AG04450 (cell line): Measurements from ENCODE around the gene LCNL1. TPM values are rescaled to one million over a fixed set of nuclear protein-coding genes. Genes with fewer than 3 reads are reported as not detected.

ENCODE experiments used
- CTCF ChIA-PET: fragments of 300-600, 350-600 bp; formaldehyde crosslinking; extraction: SDS; loops from one replicate; lab custom pipeline; 2022; ENCODE audit warnings: antibody characterized with exemption, inconsistent platforms; lab: Charles Lee
- POLR2A ChIA-PET: fragments of 350-600 bp; formaldehyde crosslinking; extraction: SDS; loops from one replicate; lab custom pipeline; 2021; ENCODE audit warnings: antibody characterized with exemption, inconsistent platforms; lab: Yijun Ruan, JAX
- DNase-seq: peaks from one replicate; pipeline ENCODE4 v3.0.0-alpha.2; 2011; ENCODE audit warnings: low read depth, low spot score
- H3K27ac ChIP-seq: one replicate; pipeline ENCODE4 v1.5.1; 2012; ENCODE audit warnings: low read depth, low read length, control low read depth
- H3K27me3 ChIP-seq: one replicate; pipeline ENCODE4 v1.6.0; 2012; ENCODE audit warnings: low read length; ENCODE audit not compliant: control insufficient read depth, insufficient read depth
- H3K4me3 ChIP-seq: 2 replicates; pipeline ENCODE4 v1.5.1; 2011; ENCODE audit warnings: mild to moderate bottlenecking, low read depth, low read length, control low read depth
- H3K9me3 ChIP-seq: 2 replicates; pipeline ENCODE4 v1.5.1; 2012; ENCODE audit warnings: low read length; ENCODE audit not compliant: control insufficient read depth, insufficient read depth
- CTCF ChIP-seq: IDR thresholded peaks from 2 replicates; pipeline ENCODE4 v1.5.1; 2011; ENCODE audit warnings: low read depth, low read length, control low read depth, inconsistent platforms
- polyA plus RNA-seq: library from polyadenylated mRNA; depleted of rRNA; stranded (reverse); fragments of >200 nt; gene quantifications from 2 replicates; pipeline ENCODE4 v1.2.3, GENCODE V29; 2011

Gene LCNL1
- polyA plus RNA-seq, 1 experiment = 1.5 TPM

GRCh38 chr9:136950656-136951276, 32.0 kb upstream of the LCNL1 start:
- Histone ChIP-seq H3K4me3 (peak overlapping the region; percentile 65), H3K27ac (no peak overlapping the region), H3K9me3 (no peaks in the 10 kb centered on the region; the same call in 1 of the 2 replicates), H3K27me3 (peaks cover 3% of the 10 kb centered on the region)
- ChIA-PET CTCF (no interaction called here), POLR2A (no interaction called here)
- no peak for TF ChIP-seq CTCF
- DNase-seq = no peak

GRCh38 chr9:136951541-136952320, 31.1 kb upstream of the LCNL1 start, which contains the start of gene LCN12:
TSS of gene LCN12 (plus strand) at chr9:136952273. CDS start at chr9:136952328, 55 bp downstream.
- ChIA-PET CTCF (interaction anchor here (1.4 kb wide), 1 partner anchor 84 kb away, joined by 6 read pairs; no protein-coding TSS in a partner anchor), POLR2A (no interaction called here)

GRCh38 chr9:136952321-136952850, 30.4 kb upstream of the LCNL1 start:
- no peak for DNase-seq
- ChIA-PET CTCF (interaction anchor here (1.4 kb wide), 1 partner anchor 83 kb away, joined by 6 read pairs; no protein-coding TSS in a partner anchor), POLR2A (no interaction called here)
- TF ChIP-seq CTCF = no peak
- H3K27ac ChIP-seq = no peak overlapping the region
- H3K27me3 ChIP-seq = peaks cover 8% of the 10 kb centered on the region
- H3K9me3 ChIP-seq = no peaks in the 10 kb centered on the region; the same call in 1 of the 2 replicates
- H3K4me3 ChIP-seq = no peak overlapping the region

More at GRCh38 chr9:136951541-136952320, 31.1 kb upstream of the LCNL1 start, which contains the start of gene LCN12:
- no peak for TF ChIP-seq CTCF
- no peak within 1 kb of the TSS for H3K4me3 ChIP-seq
- peaks cover 8% of the 10 kb centered on the region for H3K27me3 ChIP-seq
- H3K9me3 ChIP-seq = no peaks in the 10 kb centered on the region; the same call in 1 of the 2 replicates
- DNase-seq = no peak
- H3K27ac ChIP-seq = no peak within 1 kb of the TSS

- H3K27me3 ChIP-seq = peaks cover 8% of the 10 kb centered on the region
- TF ChIP-seq CTCF = no peak
- ChIA-PET POLR2A (no interaction called here), CTCF (interaction anchor here (1.4 kb wide), 1 partner anchor 82 kb away, joined by 6 read pairs; no protein-coding TSS in a partner anchor)
- no peak overlapping the region for H3K27ac ChIP-seq
- DNase-seq = no peak
- no peaks in the 10 kb centered on the region; the same call in 1 of the 2 replicates for H3K9me3 ChIP-seq
- H3K4me3 ChIP-seq = no peak overlapping the region
Observed at GRCh38 chr9:136952876-136953770, 29.7 kb upstream of the LCNL1 start.
